ENCODE results near the gene DDTL. TPM values are rescaled to one million over a fixed set of nuclear protein-coding genes. Genes with fewer than 3 reads are reported as not detected.
"Not testable (repeated sequence)": the region's sequence is repeated elsewhere in the genome, so short reads cannot be mapped to it uniquely, and the experiment has no call there.

Gene DDTL
- total RNA-seq, 1 experiment from 2014 or later, result 5.8 TPM

DNA sequence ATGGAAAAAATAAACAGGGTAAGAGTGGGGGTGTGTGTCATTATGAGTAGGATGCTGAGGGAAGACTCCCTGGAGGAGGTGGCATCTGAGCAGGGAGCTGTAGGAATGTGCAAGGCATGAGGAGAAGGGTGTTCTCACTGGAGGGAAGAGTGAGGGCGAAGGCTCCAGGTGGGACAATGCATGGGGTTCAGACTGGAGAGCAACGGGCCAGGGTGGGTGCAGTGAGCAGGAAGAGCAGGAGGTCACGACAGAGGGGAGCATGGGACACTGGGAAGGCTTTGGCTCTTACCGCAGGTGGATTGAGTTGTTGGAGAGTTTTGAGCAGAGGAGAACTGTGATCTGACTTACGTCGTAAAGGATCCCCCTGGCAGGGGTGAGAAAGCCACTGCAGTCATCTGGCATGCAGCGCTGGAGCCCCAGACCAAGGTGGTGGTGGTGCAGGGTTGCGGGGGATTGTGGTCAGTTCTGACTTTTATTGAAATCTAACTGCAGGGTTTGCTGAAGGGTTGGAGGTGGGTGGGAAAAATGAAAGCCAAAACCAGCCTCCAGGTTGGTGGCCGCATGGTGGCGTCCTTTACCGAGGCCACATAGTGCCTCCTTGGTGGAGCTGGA is 13.8 kb upstream of the DDTL start:
- ATAC-seq; H3K27ac Mint-ChIP-seq; POLR2A ChIA-PET; DNase-seq (ENCODE audit: low spot score); H3K36me3 Mint-ChIP-seq; H3K9me3 Mint-ChIP-seq; H3K4me3 Mint-ChIP-seq; H3K27me3 Mint-ChIP-seq (ENCODE audit: low read depth): not testable (repeated sequence)
- CTCF ChIA-PET, result interaction anchor here (1.1 kb wide), 1 partner anchor 23 kb away, joined by 3 read pairs; no protein-coding TSS in a partner anchor
- H3K4me1 Mint-ChIP-seq, result peaks cover 28% of the 10 kb centered on the region

DNA sequence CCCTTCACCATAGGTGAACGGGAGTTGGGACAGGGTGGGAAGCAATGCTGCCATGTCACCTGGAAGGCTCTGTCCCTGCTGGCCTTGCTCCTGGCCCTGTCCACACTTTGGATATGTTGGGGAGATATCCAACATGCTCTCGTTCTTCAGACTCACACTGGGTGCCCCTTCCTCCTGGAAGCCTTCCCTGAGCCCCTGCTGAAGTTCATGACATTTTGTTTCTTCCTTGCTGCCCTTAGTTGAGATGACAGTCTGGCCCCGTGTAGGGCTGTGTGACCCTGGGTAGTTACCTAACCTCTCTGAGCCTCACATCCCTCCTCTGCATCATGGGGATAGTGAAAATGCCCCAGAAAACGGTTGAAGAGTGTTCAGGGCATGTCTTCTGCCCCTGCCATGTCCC is 13.2 kb upstream of the DDTL start:
- H3K9me3 Mint-ChIP-seq; DNase-seq (ENCODE audit: low spot score); H3K4me3 Mint-ChIP-seq; H3K27me3 Mint-ChIP-seq (ENCODE audit: low read depth); H3K27ac Mint-ChIP-seq; ATAC-seq; POLR2A ChIA-PET; H3K36me3 Mint-ChIP-seq: not testable (repeated sequence)
- CTCF ChIA-PET, result interaction anchor here (1.1 kb wide), 1 partner anchor 24 kb away, joined by 3 read pairs; no protein-coding TSS in a partner anchor
- peaks cover 28% of the 10 kb centered on the region for H3K4me1 Mint-ChIP-seq

DNA sequence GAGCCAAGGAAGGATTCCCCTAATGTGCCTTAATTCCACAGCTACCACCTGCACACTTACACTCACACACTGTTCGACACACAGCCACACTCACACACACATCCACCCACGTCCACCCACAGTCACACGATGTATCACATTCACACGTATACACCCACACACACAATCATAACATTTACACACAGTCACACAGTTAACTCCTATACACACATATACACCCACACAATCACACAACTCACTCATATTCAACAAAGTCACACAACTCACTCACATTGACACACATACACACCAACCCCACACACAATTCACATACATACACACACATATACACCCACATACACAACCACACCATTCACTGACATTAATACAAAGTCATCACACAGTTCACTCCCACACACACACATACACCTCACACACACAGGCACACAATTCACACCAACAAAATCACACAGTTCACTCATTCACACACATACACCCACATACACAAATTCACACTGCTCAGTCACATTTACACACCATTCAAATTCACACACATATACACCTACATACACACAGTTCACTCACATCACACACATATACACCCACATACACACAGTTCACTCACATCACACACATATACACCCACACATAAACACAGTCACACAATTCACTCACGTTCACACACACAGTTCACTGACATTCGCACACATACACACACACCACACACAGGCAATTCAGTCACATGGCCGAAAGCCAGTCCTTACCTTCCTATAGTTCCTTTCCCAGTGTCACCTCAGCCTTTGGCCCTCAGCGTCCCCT is 12.3 kb upstream of the DDTL start:
- Mint-ChIP-seq H3K4me1 (peaks cover 28% of the 10 kb centered on the region), H3K27ac (peak overlapping the region; percentile 79)
- POLR2A ChIA-PET; H3K9me3 Mint-ChIP-seq; ATAC-seq; H3K27me3 Mint-ChIP-seq (ENCODE audit: low read depth); H3K36me3 Mint-ChIP-seq; DNase-seq (ENCODE audit: low spot score); H3K4me3 Mint-ChIP-seq; CTCF ChIA-PET: not testable (repeated sequence)
- TF ChIP-seq USF2 (CRISPR knock-in tag; IDR thresholded peaks at IDR 0.05) (peak; percentile 50; the same call in 1 of the 2 replicates), NFE2L1 (CRISPR knock-in tag; IDR thresholded peaks at IDR 0.05) (0 out of 2 replicates have a peak, but pooled peaks have one; percentile 38)

DNA sequence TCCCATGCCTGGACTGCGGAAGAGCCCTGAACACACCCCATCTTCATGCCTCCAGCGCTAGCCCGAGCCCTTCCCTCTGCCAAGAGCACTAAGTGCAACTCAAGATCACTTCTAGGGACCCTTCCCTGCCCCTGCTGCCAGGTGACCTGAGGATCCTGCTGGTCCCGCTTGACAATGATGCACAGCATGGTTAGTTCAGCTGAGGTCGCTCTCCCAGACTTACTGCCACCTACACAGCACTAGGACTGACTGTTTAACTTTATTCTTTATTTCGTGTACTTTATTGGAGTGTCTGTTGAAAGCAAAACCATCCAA is 11.7 kb upstream of the DDTL start:
- H3K4me1 Mint-ChIP-seq, result peaks cover 28% of the 10 kb centered on the region
- peak overlapping the region; percentile 79 for H3K27ac Mint-ChIP-seq
- H3K36me3 Mint-ChIP-seq; POLR2A ChIA-PET; H3K27me3 Mint-ChIP-seq (ENCODE audit: low read depth); DNase-seq (ENCODE audit: low spot score); ATAC-seq; H3K4me3 Mint-ChIP-seq; CTCF ChIA-PET; H3K9me3 Mint-ChIP-seq: not testable (repeated sequence)

DNA sequence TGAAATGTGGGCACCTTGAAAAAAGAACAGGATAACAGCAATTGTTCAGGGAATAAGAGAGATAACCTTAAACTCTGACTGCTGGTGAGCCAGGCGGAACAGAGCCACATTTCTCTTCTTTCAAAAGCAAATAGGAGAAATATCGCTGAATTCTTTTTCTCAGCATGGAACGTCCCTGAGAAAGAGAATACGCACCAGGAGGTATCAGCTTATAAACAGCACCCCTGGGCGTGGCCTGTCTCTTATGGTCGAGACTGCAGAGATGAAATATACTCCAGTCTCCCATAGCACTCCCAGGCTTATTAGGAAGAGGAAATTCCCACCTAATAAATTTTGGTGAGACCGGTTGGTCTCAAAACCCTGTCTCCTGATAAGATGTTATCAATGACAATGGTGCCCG is 10.8 kb upstream of the DDTL start:
- H3K36me3 Mint-ChIP-seq; H3K9me3 Mint-ChIP-seq; H3K27me3 Mint-ChIP-seq (ENCODE audit: low read depth); DNase-seq (ENCODE audit: low spot score); POLR2A ChIA-PET; ATAC-seq: not testable (repeated sequence)
- peak overlapping the region; percentile 79 for H3K27ac Mint-ChIP-seq
- peak overlapping the region; percentile 63; the same call in 1 of the 2 replicates for H3K4me3 Mint-ChIP-seq
- TF ChIP-seq ZNF423 (CRISPR knock-in tag; IDR thresholded peaks at IDR 0.05), result peak; percentile 90
- CTCF ChIA-PET, result interaction anchor here (0.7 to 1.2 kb wide), 4 partner anchors 84 to 106 kb away, joined by 3 to 8 read pairs (median 4); partner anchors contain the start of gene SLC2A11
- H3K4me1 Mint-ChIP-seq, result peaks cover 30% of the 10 kb centered on the region

DNA sequence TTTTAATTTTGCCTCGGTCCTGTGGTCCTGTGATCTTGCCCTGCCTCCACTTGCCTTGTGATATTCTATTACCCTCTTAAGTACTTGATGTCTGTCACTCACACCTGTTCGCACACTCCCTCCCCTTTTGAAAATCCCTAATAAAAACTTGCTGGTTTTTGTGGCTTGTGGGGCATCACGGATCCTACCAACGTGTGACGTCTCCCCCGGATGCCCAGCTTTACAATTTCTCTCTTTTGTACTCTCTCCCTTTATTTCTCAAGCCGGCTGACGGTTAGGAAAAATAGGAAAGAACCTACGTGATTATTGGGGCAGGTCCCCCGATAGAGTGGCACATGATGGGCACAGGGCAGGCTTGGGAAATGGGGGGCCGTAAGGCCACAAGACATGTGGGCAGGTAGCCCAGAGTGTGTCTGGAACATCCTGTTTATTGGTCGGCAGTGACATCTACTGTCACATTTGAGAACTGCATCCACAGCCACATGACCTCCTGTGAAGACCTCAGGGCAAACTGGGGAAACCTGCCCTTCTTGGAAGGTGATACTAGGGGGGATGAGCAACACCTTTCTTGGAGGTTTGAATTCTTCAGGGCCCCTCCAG is 10.3 kb upstream of the DDTL start:
- TF ChIP-seq, protein P1, sequence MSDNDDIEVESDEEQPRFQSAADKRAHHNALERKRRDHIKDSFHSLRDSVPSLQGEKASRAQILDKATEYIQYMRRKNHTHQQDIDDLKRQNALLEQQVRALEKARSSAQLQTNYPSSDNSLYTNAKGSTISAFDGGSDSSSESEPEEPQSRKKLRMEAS (CRISPR knock-in tag; IDR thresholded peaks at IDR 0.05), result 0 out of 2 replicates have a peak, but pooled peaks have one; percentile 41
- peak; percentile 69 for TF ChIP-seq USF2 (CRISPR knock-in tag; IDR thresholded peaks at IDR 0.05)
- peak; percentile 35; the same call in 1 of the 2 replicates for TF ChIP-seq ETV6 (CRISPR knock-in tag; IDR thresholded peaks at IDR 0.05)
- TF ChIP-seq CTCF (IDR thresholded peaks at IDR 0.05), result peak; percentile 84
- TF ChIP-seq, protein P2, sequence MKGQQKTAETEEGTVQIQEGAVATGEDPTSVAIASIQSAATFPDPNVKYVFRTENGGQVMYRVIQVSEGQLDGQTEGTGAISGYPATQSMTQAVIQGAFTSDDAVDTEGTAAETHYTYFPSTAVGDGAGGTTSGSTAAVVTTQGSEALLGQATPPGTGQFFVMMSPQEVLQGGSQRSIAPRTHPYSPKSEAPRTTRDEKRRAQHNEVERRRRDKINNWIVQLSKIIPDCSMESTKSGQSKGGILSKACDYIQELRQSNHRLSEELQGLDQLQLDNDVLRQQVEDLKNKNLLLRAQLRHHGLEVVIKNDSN (CRISPR knock-in tag; IDR thresholded peaks at IDR 0.05), result peak; percentile 53
- Mint-ChIP-seq H3K4me3 (peak overlapping the region; percentile 63), H3K27ac (peak overlapping the region; percentile 100), H3K4me1 (peaks cover 28% of the 10 kb centered on the region)
- ATAC-seq, result peak; percentile 82
- POLR2A ChIA-PET; H3K36me3 Mint-ChIP-seq; H3K9me3 Mint-ChIP-seq; H3K27me3 Mint-ChIP-seq (ENCODE audit: low read depth): not testable (repeated sequence)
- DNase-seq (ENCODE audit: low spot score), result peak; percentile 88
- CTCF ChIA-PET, result interaction anchor here (0.7 to 1.2 kb wide), 4 partner anchors 85 to 106 kb away, joined by 3 to 8 read pairs (median 4); partner anchors contain the start of gene SLC2A11

- peak within 1 kb of the TSS; percentile 43 for H3K4me3 Mint-ChIP-seq
- H3K36me3 Mint-ChIP-seq; CTCF ChIA-PET; H3K27ac Mint-ChIP-seq; POLR2A ChIA-PET; H3K4me1 Mint-ChIP-seq; H3K27me3 Mint-ChIP-seq (ENCODE audit: low read depth); H3K9me3 Mint-ChIP-seq; DNase-seq (ENCODE audit: low spot score): not testable (repeated sequence)
- ATAC-seq, result peak; percentile 35
These were observed 5.5 kb upstream of the DDTL start, which contains the start of gene GSTT2B for GRCh38 chr22:23961084-23961771. Gene GSTT2B, minus strand, starts transcription at chr22:23961195. Its CDS starts 64 bp downstream, at chr22:23961131.

- CTCF ChIA-PET; H3K4me3 Mint-ChIP-seq; H3K4me1 Mint-ChIP-seq; H3K27ac Mint-ChIP-seq; H3K27me3 Mint-ChIP-seq (ENCODE audit: low read depth); H3K9me3 Mint-ChIP-seq; POLR2A ChIA-PET; DNase-seq (ENCODE audit: low spot score): not testable (repeated sequence)
- peaks cover 18% of the 10 kb centered on the region for H3K36me3 Mint-ChIP-seq
- ATAC-seq, result peak; percentile 32
These were observed 594 bp upstream of the DDTL start for GRCh38 chr22:23966094-23966493.
